H1 (cell line): Measurements from ENCODE around the gene KIF13A. TPM values are rescaled to one million over a fixed set of nuclear protein-coding genes. Genes with fewer than 3 reads are reported as not detected.

Experiments used
- CTCF ChIA-PET: fragments of 300-600 bp; sonication (Branson Sonifier 250); formaldehyde crosslinking; loops from one replicate; lab custom pipeline; 2021; ENCODE audit not compliant: partially characterized antibody; lab: Charles Lee
- POLR2A ChIA-PET: fragments of 300-600 bp; sonication (Branson Sonifier 250); formaldehyde crosslinking; loops from one replicate; lab custom pipeline; 2021; ENCODE audit warnings: inconsistent platforms; ENCODE audit not compliant: partially characterized antibody; lab: Charles Lee
- DNase-seq, 2 experiments: peaks; one replicate each; pipeline versions ENCODE4 v3.0.0 to v3.0.0-alpha.2; 2010 to 2022; ENCODE audit warnings: low spot score in 2 of 2, low read depth in 1 of 2, mixed read lengths in 1 of 2
- FAIRE-seq: peaks from 2 replicates; lab custom pipeline; 2011; peaks lifted over from hg19 to GRCh38; lab: Jason Lieb, UNC
- H2AFZ ChIP-seq: 2 replicates; pipeline ENCODE4 v1.8.1; 2012; ENCODE audit warnings: low read length, inconsistent platforms
- H2AK5ac ChIP-seq: 2 replicates; pipeline ENCODE4 v1.6.1; 2013; ENCODE audit warnings: low read depth, low read length
- H2BK120ac ChIP-seq: replicated peaks from 2 replicates; pipeline ENCODE3; 2013; ENCODE audit warnings: low read depth, low read length, inconsistent platforms
- H2BK12ac ChIP-seq: 2 replicates; pipeline ENCODE4 v1.6.1; 2013; ENCODE audit warnings: low read depth, low read length
- H2BK15ac ChIP-seq: 2 replicates; pipeline ENCODE4 v1.6.1; 2013; ENCODE audit warnings: low read length
- H2BK20ac ChIP-seq: 2 replicates; pipeline ENCODE4 v1.6.1; 2013; ENCODE audit warnings: low read length
- H2BK5ac ChIP-seq: 2 replicates; pipeline ENCODE4 v1.6.1; 2013; ENCODE audit warnings: low read depth, low read length
- H3K14ac ChIP-seq: 2 replicates; pipeline ENCODE4 v1.6.1; 2013; ENCODE audit warnings: inconsistent platforms; ENCODE audit not compliant: insufficient read length
- H3K18ac ChIP-seq: 2 replicates; pipeline ENCODE4 v1.6.1; 2013; ENCODE audit warnings: low read length; ENCODE audit errors: extremely low read depth
- H3K23ac ChIP-seq: 2 replicates; pipeline ENCODE4 v1.6.1; 2013; ENCODE audit warnings: inconsistent platforms; ENCODE audit not compliant: insufficient read length
- H3K23me2 ChIP-seq: 2 replicates; pipeline ENCODE4 v1.6.1; 2013; ENCODE audit warnings: low read depth, low read length
- H3K27ac ChIP-seq: 2 replicates; pipeline ENCODE4 v1.6.1; 2011; ENCODE audit warnings: low read depth, low read length, inconsistent platforms
- H3K27me3 ChIP-seq, 4 experiments: replicated peaks in 1 of 4; 1 replicate in 1 of 4; 2 replicates in 3 of 4; pipeline versions ENCODE4 v1.6.1 to v1.8.1; 2011 to 2013; ENCODE audit warnings: low read length in 3 of 4, mild to moderate bottlenecking in 3 of 4, inconsistent platforms in 2 of 4, mixed read lengths in 2 of 4, moderate library complexity in 1 of 4; ENCODE audit not compliant: control insufficient read depth in 3 of 4, insufficient read depth in 3 of 4; ENCODE audit errors: extremely low read depth in 1 of 4
- H3K36me3 ChIP-seq, 4 experiments: 2 replicates each; pipeline versions ENCODE4 v1.6.1 to v1.8.1; 2011 to 2013; ENCODE audit warnings: mild to moderate bottlenecking in 4 of 4, low read length in 3 of 4, moderate library complexity in 2 of 4, control low read depth in 1 of 4, inconsistent platforms in 1 of 4; ENCODE audit not compliant: insufficient read depth in 4 of 4, control insufficient read depth in 2 of 4
- H3K4ac ChIP-seq: replicated peaks from 2 replicates; pipeline ENCODE3; 2013; ENCODE audit warnings: low read length, low read depth, mixed read lengths, inconsistent platforms; ENCODE audit not compliant: insufficient read length
- H3K4me1 ChIP-seq, 4 experiments: replicated peaks in 1 of 4; 1 replicate in 1 of 4; 2 replicates in 3 of 4; pipeline versions ENCODE4 v1.6.1 to v1.8.1; 2011 to 2013; ENCODE audit warnings: low read length in 3 of 4, inconsistent platforms in 2 of 4, mixed read lengths in 1 of 4; ENCODE audit not compliant: insufficient read depth in 4 of 4, control insufficient read depth in 3 of 4
- H3K4me2 ChIP-seq, 2 experiments: 2 replicates each; pipeline versions ENCODE4 v1.6.1 to v1.8.1; 2011 to 2013; ENCODE audit warnings: low read depth in 2 of 2, low read length in 2 of 2, control low read depth in 1 of 2, inconsistent platforms in 1 of 2, mild to moderate bottlenecking in 1 of 2; ENCODE audit not compliant: insufficient read depth in 1 of 2
- H3K4me3 ChIP-seq, 4 experiments: fragments of 200-600, 300-600 bp in 1 of 4; sonication (generic), shearing (Covaris generic), sonication (Bioruptor Twin) in 1 of 4; 2 replicates each; pipeline versions ENCODE4 v1.5.1 to v1.8.1; 2011 to 2016; ENCODE audit warnings: low read length in 4 of 4, low read depth in 3 of 4, control low read depth in 2 of 4, inconsistent platforms in 2 of 4, mild to moderate bottlenecking in 2 of 4, mixed read lengths in 1 of 4, moderate library complexity in 1 of 4; ENCODE audit not compliant: insufficient read depth in 2 of 4; ENCODE audit errors: extremely low read depth in 1 of 4
- H3K56ac ChIP-seq: replicated peaks from 2 replicates; pipeline ENCODE3; 2013; ENCODE audit warnings: low read depth, mild to moderate bottlenecking, mixed read lengths, low read length, inconsistent platforms; ENCODE audit not compliant: insufficient read length
- H3K79me1 ChIP-seq: 2 replicates; pipeline ENCODE4 v1.6.1; 2013; ENCODE audit warnings: low read depth, low read length, control low read depth
- H3K79me2 ChIP-seq, 2 experiments: 2 replicates each; pipeline versions ENCODE4 v1.6.1 to v1.8.1; 2012 to 2013; ENCODE audit warnings: low read length in 2 of 2, mild to moderate bottlenecking in 2 of 2, inconsistent platforms in 1 of 2; ENCODE audit not compliant: insufficient read depth in 2 of 2, control insufficient read depth in 1 of 2
- H3K9ac ChIP-seq, 4 experiments: replicated peaks in 1 of 4; 1 replicate in 1 of 4; 2 replicates in 3 of 4; pipeline versions ENCODE4 v1.6.1 to v1.8.1; 2011 to 2013; ENCODE audit warnings: low read depth in 3 of 4, low read length in 3 of 4, control low read depth in 2 of 4, mild to moderate bottlenecking in 2 of 4, moderate library complexity in 2 of 4, inconsistent platforms in 1 of 4; ENCODE audit errors: extremely low read depth in 1 of 4
- H3K9me3 ChIP-seq, 2 experiments: 2 replicates each; pipeline versions ENCODE4 v1.6.1 to v1.8.1; 2012 to 2013; ENCODE audit warnings: mild to moderate bottlenecking in 2 of 2, moderate library complexity in 2 of 2, control low read depth in 1 of 2, inconsistent platforms in 1 of 2, low read depth in 1 of 2, low read length in 1 of 2, mixed read lengths in 1 of 2; ENCODE audit not compliant: insufficient read depth in 2 of 2
- H4K20me1 ChIP-seq, 2 experiments: replicated peaks in 1 of 2; 2 replicates each; pipeline versions ENCODE3 to v1.8.1; 2011 to 2013; ENCODE audit warnings: inconsistent platforms in 2 of 2, low read length in 2 of 2, mild to moderate bottlenecking in 1 of 2; ENCODE audit not compliant: insufficient read depth in 2 of 2, control insufficient read depth in 1 of 2
- H4K5ac ChIP-seq: 2 replicates; pipeline ENCODE4 v1.6.1; 2013; ENCODE audit warnings: low read length, low read depth, mixed read lengths, inconsistent platforms; ENCODE audit not compliant: insufficient read length
- H4K8ac ChIP-seq: 2 replicates; pipeline ENCODE4 v1.8.0; 2013; ENCODE audit warnings: mild to moderate bottlenecking, moderate library complexity, low read length, inconsistent platforms; ENCODE audit not compliant: insufficient read depth; ENCODE audit errors: extremely low read depth
- H4K91ac ChIP-seq: replicated peaks from 2 replicates; pipeline ENCODE3; 2013; ENCODE audit warnings: low read length, mixed read lengths, inconsistent platforms; ENCODE audit not compliant: insufficient read length
- CHD2 ChIP-seq: IDR thresholded peaks from 2 replicates; pipeline ENCODE4 v1.6.1; 2012; ENCODE audit warnings: low read length, improper control_type of control experiment
- KDM1A ChIP-seq: fragments of 200-600, 300-600 bp; sonication (generic); IDR thresholded peaks from 2 replicates; pipeline ENCODE4 v1.7.1; 2016; ENCODE audit warnings: mild to moderate bottlenecking, low read length, borderline replicate concordance
- SIX5 ChIP-seq: IDR thresholded peaks from 2 replicates; pipeline ENCODE4 v1.6.1; 2011; ENCODE audit warnings: mild to moderate bottlenecking, low read depth, low read length
- TAF1 ChIP-seq: IDR thresholded peaks from 2 replicates; pipeline ENCODE4 v1.6.1; 2011; ENCODE audit warnings: mild to moderate bottlenecking, low read depth, low read length
- TAF7 ChIP-seq: optimal IDR thresholded peaks from 2 replicates; pipeline ENCODE3; 2011; ENCODE audit warnings: low read depth, mild to moderate bottlenecking, inconsistent platforms, low read length, moderate library complexity, borderline replicate concordance
- TCF12 ChIP-seq: IDR thresholded peaks from 2 replicates; pipeline ENCODE4 v1.6.1; 2011; ENCODE audit warnings: low read depth, mild to moderate bottlenecking, low read length
- WGBS, 2 experiments: shearing (Covaris generic) in 1 of 2; methylation state at CpG; one replicate each; pipeline versions ENCODE4 v1.1.6 to v1.1.7; 2013 to 2015; ENCODE audit warnings: low lambda C conversion rate in 2 of 2, mixed read lengths in 2 of 2, inconsistent platforms in 1 of 2, low coverage in 1 of 2, missing lambda C conversion rate in 1 of 2; ENCODE audit not compliant: insufficient replicate concordance in 2 of 2, insufficient coverage in 1 of 2, insufficient read length in 1 of 2; ENCODE audit errors: extremely low coverage in 1 of 2, missing lambda C conversion rate in 1 of 2; 5-methylcytosine and 5-hydroxymethylcytosine counted together
- polyA plus RNA-seq, 7 experiments: library from polyadenylated mRNA; depleted of rRNA in 3 of 7; stranded (reverse) in 5 of 7; unstranded in 2 of 7; fragments of >200 nt in 5 of 7; fragments of 200-250 nt in 2 of 7; gene quantifications; 1 replicate in 5 of 7; 2 replicates in 1 of 7; 4 replicates in 1 of 7; pipeline versions ENCODE4 v1.2.1 to v1.2.3, GENCODE V29; 2011 to 2013; ENCODE audit warnings: missing spikeins in 2 of 7, mixed read lengths in 2 of 7
- total RNA-seq: library from RNA; stranded (reverse); fragmentation: NEBNext Ultra II Directional; extraction: Animal tissue kit (Norgen Biotek cat#: 25700); gene quantifications from 2 replicates; pipeline ENCODE4 v1.2.1, GENCODE V29; 2021

Gene KIF13A
- total and polyA plus RNA-seq, 2 of the 8 experiments (the other 6 are each of a cell fraction or from before 2014, with no cell fraction given), result 14.7 to 40.8 TPM

DNA sequence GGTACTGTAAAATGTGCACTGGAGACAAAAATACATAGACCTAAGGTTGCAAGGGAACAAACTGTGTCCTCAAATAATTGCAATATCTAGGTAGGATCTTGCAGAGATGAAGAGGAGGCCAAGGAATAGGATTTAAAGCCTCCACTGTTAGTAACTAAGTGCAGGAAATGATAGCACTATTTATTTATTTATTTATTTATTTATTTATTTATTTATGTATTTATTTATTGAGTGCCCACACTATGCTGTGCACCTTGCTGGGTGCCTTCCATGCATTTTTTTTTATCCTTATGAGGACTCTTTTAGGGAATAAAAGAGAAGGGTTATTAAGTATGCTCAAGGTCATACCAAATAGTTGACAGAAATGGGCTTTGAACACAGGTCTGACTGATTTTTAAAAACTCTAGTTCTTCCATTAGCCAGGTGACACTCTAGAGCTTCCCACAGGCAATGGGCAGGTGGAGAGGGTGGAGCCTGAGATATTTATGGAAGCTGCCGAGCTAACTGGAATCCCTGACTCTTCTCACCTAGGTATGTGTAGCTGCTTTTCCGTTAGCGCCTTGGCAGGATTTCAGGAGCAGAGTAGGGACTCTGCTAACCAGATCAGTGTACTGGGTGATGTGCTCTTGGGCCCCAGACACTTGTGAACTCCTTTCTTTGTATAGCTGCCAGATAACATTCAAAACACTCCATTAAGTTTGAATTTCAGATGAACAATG, 268.0 kb downstream of the KIF13A start:
- no peak overlapping the region for H3K23ac ChIP-seq
- POLR2A ChIA-PET, result interaction anchor here (0.6 to 2.1 kb wide), 7 partner anchors 10 to 188 kb away, joined by 3 to 6 read pairs (median 4); partner anchors contain the start of gene NUP153
- TF ChIP-seq TAF7 (no peak), KDM1A (no peak), SIX5 (no peak), TCF12 (no peak), CHD2 (no peak), TAF1 (no peak)

More for the DNA sequence above, 268.0 kb downstream of the KIF13A start:
- Histone ChIP-seq H3K79me1 (no peaks in the 10 kb centered on the region), H2BK15ac (no peak overlapping the region), H3K56ac (no peak overlapping the region), H3K9me3 (no peaks in the 10 kb centered on the region), H3K18ac (no peak overlapping the region), H2AK5ac (no peak overlapping the region), H3K79me2 (no peaks in the 10 kb centered on the region), H2AFZ (no peak overlapping the region), H2BK5ac (no peak overlapping the region), H3K9ac (no peak overlapping the region), H2BK12ac (no peak overlapping the region), H3K27me3 (no peaks in the 10 kb centered on the region), H2BK20ac (no peak overlapping the region), H4K20me1 (no peaks in the 10 kb centered on the region), H3K4me2 (no peak overlapping the region), H3K4me1 (no peaks in the 10 kb centered on the region), H2BK120ac (no peak overlapping the region), H3K4me3 (no peak overlapping the region), H4K5ac (no peak overlapping the region), H3K23me2 (no peaks in the 10 kb centered on the region), H3K27ac (no peak overlapping the region), H4K91ac (no peak overlapping the region), H3K4ac (no peak overlapping the region), H3K14ac (no peak overlapping the region), H4K8ac (no peak overlapping the region), H3K36me3 (no peaks in the 10 kb centered on the region)
- FAIRE-seq (no peak), DNase-seq (no peak)
- 80% methylated on average over 3 of the region's 3 CpGs; no CpG with 5 or more reads in 1 of the 2 experiments for WGBS, 2 experiments
- CTCF ChIA-PET, result interaction anchor here (1.3 to 1.9 kb wide), 2 partner anchors 28 to 97 kb away, joined by 3 to 7 read pairs; no protein-coding TSS in a partner anchor
